Nephron (organoid): ENCODE measurements around the gene FCHSD2.

Source experiments
- H3K27ac Mint-ChIP-seq, 3 experiments: 2 replicates each; pipeline ENCODE4 v1.8.0; 2020; ENCODE audit warnings: mixed read lengths in 3 of 3, mild to moderate bottlenecking in 2 of 3, moderate library complexity in 1 of 3
- H3K27me3 Mint-ChIP-seq: 2 replicates; pipeline ENCODE4 v1.8.0; 2021; ENCODE audit warnings: low read depth, mild to moderate bottlenecking, moderate library complexity, mixed read lengths
- H3K36me3 Mint-ChIP-seq: 2 replicates; pipeline ENCODE4 v1.8.0; 2020; ENCODE audit warnings: low read depth, mixed read lengths
- H3K4me1 Mint-ChIP-seq: 2 replicates; pipeline ENCODE4 v1.8.0; 2020; ENCODE audit warnings: mixed read lengths
- H3K4me3 Mint-ChIP-seq, 3 experiments: 2 replicates each; pipeline ENCODE4 v1.8.0; 2020; ENCODE audit warnings: mild to moderate bottlenecking in 3 of 3, mixed read lengths in 3 of 3, moderate library complexity in 2 of 3
- H3K9me3 Mint-ChIP-seq: 2 replicates; pipeline ENCODE4 v1.8.0; 2020; ENCODE audit warnings: mixed read lengths
- TF ChIP-seq, protein P1 (sequence below), 3 experiments: fragments of 200-600 bp; sonication (generic); IDR thresholded peaks; one replicate each; pipeline ENCODE4 v1.5.0; 2021; ENCODE audit warnings: antibody characterized with exemption in 3 of 3; ENCODE audit not compliant: unreplicated experiment in 3 of 3

FCHSD2 gene

DNA sequence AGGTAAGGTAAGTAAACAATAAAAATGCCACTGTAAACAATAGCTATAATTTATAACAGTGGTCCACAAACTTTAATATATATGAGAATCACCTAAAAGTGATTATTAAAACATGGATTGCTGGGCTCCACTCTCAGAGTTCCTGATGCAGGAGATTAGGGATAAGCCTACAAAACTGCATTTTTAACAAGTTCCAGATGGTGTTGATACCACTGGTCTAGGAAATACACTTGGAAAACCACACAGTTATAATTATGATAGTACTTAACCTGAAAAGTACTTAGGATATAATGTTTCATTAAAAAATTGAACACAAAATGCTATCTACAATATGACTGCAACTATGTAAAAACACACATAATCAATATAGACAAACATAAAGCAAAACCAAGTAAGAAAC is 20.4 kb downstream of the FCHSD2 start:
- Mint-ChIP-seq H3K4me3 (no peak overlapping the region), H3K36me3 (peaks cover 56% of the 10 kb centered on the region), H3K27me3 (no peaks in the 10 kb centered on the region), H3K9me3 (peaks cover 14% of the 10 kb centered on the region), H3K4me1 (peaks cover 5% of the 10 kb centered on the region), H3K27ac (no peak overlapping the region)
- TF ChIP-seq, protein P1, sequence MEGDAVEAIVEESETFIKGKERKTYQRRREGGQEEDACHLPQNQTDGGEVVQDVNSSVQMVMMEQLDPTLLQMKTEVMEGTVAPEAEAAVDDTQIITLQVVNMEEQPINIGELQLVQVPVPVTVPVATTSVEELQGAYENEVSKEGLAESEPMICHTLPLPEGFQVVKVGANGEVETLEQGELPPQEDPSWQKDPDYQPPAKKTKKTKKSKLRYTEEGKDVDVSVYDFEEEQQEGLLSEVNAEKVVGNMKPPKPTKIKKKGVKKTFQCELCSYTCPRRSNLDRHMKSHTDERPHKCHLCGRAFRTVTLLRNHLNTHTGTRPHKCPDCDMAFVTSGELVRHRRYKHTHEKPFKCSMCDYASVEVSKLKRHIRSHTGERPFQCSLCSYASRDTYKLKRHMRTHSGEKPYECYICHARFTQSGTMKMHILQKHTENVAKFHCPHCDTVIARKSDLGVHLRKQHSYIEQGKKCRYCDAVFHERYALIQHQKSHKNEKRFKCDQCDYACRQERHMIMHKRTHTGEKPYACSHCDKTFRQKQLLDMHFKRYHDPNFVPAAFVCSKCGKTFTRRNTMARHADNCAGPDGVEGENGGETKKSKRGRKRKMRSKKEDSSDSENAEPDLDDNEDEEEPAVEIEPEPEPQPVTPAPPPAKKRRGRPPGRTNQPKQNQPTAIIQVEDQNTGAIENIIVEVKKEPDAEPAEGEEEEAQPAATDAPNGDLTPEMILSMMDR (IDR thresholded peaks at IDR 0.05; ENCODE audit: unreplicated experiment in 3 of 3) = no peak

DNA sequence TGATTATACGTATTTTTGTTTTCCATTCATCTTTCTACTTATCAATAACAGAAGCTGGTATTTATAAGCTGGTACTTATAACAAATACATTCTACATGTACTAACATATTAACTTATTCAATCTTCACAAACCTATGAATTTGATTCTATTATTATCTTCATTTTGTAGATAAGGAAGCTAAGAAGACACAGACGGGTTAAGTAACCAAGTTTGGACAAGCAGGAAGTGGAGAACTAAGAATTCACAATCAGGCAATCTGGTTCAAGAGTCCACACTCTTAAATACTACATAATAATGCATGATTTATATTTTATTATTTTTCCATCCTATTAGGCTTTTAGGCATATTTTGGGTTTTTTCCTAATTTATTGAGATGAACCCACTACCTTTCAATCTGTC is 25.0 kb downstream of the FCHSD2 start:
- H3K27me3 Mint-ChIP-seq = no peaks in the 10 kb centered on the region
- TF ChIP-seq, protein P1 (IDR thresholded peaks at IDR 0.05; ENCODE audit: unreplicated experiment in 3 of 3) = no peak
- H3K4me3 Mint-ChIP-seq = no peak overlapping the region
- H3K4me1 Mint-ChIP-seq = peaks cover 5% of the 10 kb centered on the region
- H3K9me3 Mint-ChIP-seq = peaks cover 19% of the 10 kb centered on the region
- peaks cover 69% of the 10 kb centered on the region for H3K36me3 Mint-ChIP-seq
- H3K27ac Mint-ChIP-seq = no peak overlapping the region

DNA sequence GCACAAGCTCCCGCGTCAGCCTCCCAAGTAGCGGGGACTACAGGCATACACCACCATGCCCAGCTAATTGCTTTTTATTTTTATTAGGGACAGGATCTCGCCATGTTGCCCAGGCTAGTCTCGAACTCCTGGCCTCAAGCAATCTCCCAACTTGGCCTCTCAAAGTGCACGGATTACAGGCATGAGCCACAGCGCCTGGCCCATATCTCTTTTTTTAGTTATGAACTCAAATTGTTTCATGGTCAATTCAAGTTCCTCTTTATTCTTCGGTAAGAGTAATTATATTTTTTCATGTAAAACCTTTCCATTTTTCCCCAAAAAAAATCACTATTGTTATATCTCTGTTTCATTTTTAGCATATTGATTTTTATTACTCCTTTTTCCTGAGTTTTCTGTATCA is 25.5 kb downstream of the FCHSD2 start:
- H3K4me3 Mint-ChIP-seq = no peak overlapping the region
- H3K27me3 Mint-ChIP-seq = no peaks in the 10 kb centered on the region
- H3K36me3 Mint-ChIP-seq = peaks cover 72% of the 10 kb centered on the region
- peaks cover 5% of the 10 kb centered on the region for H3K4me1 Mint-ChIP-seq
- TF ChIP-seq, protein P1 (IDR thresholded peaks at IDR 0.05; ENCODE audit: unreplicated experiment in 3 of 3) = no peak
- H3K27ac Mint-ChIP-seq = no peak overlapping the region
- peaks cover 21% of the 10 kb centered on the region for H3K9me3 Mint-ChIP-seq

DNA sequence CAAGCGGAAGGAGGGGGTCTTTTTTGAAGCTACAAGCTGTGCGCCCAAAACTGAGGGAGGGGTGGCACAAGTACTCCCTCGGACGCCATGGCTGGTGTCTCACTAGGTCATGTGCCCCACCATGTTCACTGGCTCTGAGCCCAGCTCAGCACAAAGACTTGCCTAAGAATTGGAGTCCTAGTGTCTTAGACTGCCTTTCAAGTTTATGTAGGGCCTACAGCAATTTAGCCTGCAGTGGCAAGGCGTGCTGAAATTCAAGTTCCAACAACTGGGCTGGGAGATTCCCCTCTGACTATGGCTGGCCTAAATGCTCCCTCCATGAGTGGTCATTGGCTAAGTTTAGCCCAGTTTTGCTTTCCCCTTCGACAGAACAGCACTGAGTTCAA is 27.3 kb downstream of the FCHSD2 start:
- Mint-ChIP-seq H3K9me3 (peaks cover 39% of the 10 kb centered on the region), H3K36me3 (peaks cover 81% of the 10 kb centered on the region), H3K4me3 (no peak overlapping the region), H3K27me3 (no peaks in the 10 kb centered on the region), H3K4me1 (no peaks in the 10 kb centered on the region), H3K27ac (no peak overlapping the region)
- TF ChIP-seq, protein P1 (IDR thresholded peaks at IDR 0.05; ENCODE audit: unreplicated experiment in 3 of 3) = no peak

DNA sequence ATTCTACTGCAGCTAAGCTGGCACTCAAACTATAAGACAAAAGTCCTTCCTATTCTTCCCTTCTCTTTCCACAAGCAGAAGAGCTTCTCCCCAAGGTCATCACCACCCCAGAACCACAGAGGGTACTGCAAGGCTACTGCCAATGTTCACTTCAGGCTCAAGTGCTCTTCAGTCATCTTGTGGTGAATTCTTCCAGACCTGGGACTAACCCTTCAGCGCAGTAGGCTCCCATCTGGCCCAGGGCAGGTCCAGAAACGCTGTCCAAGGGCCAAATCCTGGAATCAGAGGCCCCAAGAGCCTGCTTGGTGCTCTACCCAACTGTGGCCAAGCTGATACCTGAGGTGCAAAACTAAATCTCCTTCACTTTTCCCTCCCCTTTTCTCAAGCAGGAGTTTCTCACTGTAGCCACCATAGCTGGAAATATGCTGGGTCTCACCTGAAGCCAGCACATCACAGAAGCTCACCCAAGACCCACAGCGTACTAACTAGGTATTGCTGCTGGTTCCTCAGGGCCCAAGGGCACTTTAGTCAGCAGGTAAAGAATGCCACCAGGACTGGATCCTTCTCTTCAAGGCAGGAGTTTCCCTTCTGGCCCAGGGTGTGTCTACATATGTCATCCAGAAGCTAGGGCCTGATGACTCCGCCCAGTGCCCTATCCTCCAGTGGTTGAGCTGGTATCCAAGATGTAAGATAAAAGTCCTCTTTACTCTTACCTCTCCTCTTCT is 27.8 kb downstream of the FCHSD2 start:
- Mint-ChIP-seq H3K4me3 (no peak overlapping the region), H3K9me3 (peaks cover 44% of the 10 kb centered on the region), H3K36me3 (peaks cover 84% of the 10 kb centered on the region), H3K27me3 (no peaks in the 10 kb centered on the region), H3K4me1 (no peaks in the 10 kb centered on the region), H3K27ac (no peak overlapping the region)
- TF ChIP-seq, protein P1 (IDR thresholded peaks at IDR 0.05; ENCODE audit: unreplicated experiment in 3 of 3) = no peak

DNA sequence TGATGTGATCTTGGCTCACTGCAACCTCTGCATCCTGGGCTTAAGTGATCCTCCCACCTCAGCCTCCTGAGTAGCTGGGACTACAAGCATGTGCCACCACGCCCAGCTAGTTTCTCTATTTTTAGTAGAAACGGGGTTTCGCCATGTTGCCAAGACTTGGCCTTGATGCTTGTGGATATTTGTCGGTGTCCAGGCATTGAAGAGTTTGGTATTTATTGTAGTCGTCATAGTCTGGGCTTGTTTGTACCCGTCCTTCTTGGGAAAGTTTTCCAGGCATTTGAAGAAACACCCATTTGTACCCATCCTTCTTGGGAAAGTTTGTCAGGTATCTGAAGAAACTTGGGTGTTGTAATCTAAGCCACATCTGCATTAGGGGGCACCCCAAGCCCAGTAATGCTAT is 28.7 kb downstream of the FCHSD2 start:
- Mint-ChIP-seq H3K4me1 (no peaks in the 10 kb centered on the region), H3K27me3 (no peaks in the 10 kb centered on the region), H3K36me3 (peaks cover 86% of the 10 kb centered on the region), H3K9me3 (peaks cover 50% of the 10 kb centered on the region), H3K4me3 (no peak overlapping the region), H3K27ac (no peak overlapping the region)
- TF ChIP-seq, protein P1 (IDR thresholded peaks at IDR 0.05; ENCODE audit: unreplicated experiment in 3 of 3) = no peak
